Bladder microvascular endothelial cell (primary cell): ENCODE results near the gene KNCN. TPM values are rescaled to one million over a fixed set of nuclear protein-coding genes. Genes with fewer than 3 reads are reported as not detected.

Experiments
- total RNA-seq: library from RNA; depleted of rRNA; stranded (reverse); fragments of >200 nt; gene quantifications from 2 replicates; pipeline ENCODE4 v1.2.3, GENCODE V29; 2014

Gene KNCN
- not detected in 2 replicates for total RNA-seq

GRCh38 chr1:46551597-46552095, at the start of gene KNCN:
TSS of gene KNCN (minus strand) at chr1:46551647. CDS start at chr1:46551215, 432 bp downstream.

Other genes starting within 250 kb of the KNCN start
- 37.1 and 62.9 TPM in 2 replicates for gene LRRC41, start 248.0 kb downstream of the KNCN start, total RNA-seq
- gene UQCRH, start 247.9 kb downstream of the KNCN start, total RNA-seq = 395 and 489 TPM in 2 replicates
- gene NSUN4, start 210.8 kb downstream of the KNCN start, total RNA-seq = 8.9 and 23.1 TPM in 2 replicates
- gene FAAH, start 157.3 kb downstream of the KNCN start, total RNA-seq = 0.32 and 1.2 TPM in 2 replicates
- gene DMBX1, start 61.8 kb downstream of the KNCN start, total RNA-seq = not detected in 2 replicates
- gene MKNK1, start 52.6 kb upstream of the KNCN start, total RNA-seq = 18.0 and 24.3 TPM in 2 replicates
- 8.9 and 15.2 TPM in 2 replicates for gene MOB3C, start 65.2 kb upstream of the KNCN start, total RNA-seq
- 14.9 and 24.8 TPM in 2 replicates for gene ATPAF1, start 116.7 kb upstream of the KNCN start, total RNA-seq
- gene TEX38, start 120.2 kb upstream of the KNCN start, total RNA-seq = not detected in 2 replicates
- 62.8 and 99.5 TPM in 2 replicates for gene EFCAB14, start 167.5 kb upstream of the KNCN start, total RNA-seq
- 0.32 TPM in 1 of 2 replicates, not detected in the other for gene CYP4B1, start 247.4 kb upstream of the KNCN start, total RNA-seq